HUDEP-2 (cell line): ENCODE measurements around the gene CCNK.

Experiments used
- DNase-seq, 76 experiments: peaks; one replicate each; lab custom pipeline; 2025; ENCODE audit not compliant: unreplicated experiment in 76 of 76; lab: John Stamatoyannopoulos, UW

CCNK gene

DNA sequence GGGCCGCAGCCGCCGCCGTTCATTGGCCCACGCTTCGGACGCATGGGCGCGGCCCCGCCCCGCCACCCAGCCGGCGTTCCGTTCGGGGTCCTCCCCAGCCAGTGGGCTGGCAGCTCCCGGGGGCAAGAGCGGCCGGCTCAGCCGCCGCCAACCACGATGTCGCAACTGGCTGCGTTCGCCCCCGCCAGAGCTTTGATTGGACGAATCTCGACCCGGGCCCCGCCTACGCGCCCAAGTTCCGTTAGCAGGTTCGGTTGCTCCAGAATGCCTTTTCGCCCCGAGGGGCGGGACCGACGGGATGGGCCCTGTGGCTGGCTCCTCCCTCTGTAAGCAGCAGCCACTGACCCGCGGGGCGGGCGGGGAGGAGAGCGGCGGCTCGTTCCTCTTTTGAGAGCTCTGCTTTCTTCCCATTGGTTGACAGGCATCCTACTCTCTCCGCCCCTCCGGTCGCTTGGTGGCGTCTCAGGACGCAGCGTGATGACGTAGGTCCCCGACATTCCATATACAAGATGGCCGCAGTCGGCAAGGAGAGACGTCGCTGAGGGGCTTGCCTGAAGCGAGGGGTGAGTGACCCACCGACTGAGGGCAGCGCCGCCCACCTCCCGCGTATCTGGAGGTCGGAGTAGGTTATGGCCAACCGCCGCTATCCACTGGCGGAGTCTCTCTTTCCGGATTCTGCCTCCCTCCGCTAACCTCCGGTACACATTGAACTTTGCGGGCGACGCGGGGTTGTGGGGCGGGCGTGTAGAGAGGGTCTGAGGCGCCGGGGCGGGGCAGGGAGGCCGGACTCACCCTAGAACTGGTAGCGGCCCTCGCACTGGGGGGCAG, at the start of gene CCNK:
Gene CCNK, plus strand, starts transcription at position 493 of the 828 bp plus-strand sequence. CDS start 11,269 bp downstream, outside the sequence.
- peak; percentile 61 to 100 (median 99) for DNase-seq

DNA sequence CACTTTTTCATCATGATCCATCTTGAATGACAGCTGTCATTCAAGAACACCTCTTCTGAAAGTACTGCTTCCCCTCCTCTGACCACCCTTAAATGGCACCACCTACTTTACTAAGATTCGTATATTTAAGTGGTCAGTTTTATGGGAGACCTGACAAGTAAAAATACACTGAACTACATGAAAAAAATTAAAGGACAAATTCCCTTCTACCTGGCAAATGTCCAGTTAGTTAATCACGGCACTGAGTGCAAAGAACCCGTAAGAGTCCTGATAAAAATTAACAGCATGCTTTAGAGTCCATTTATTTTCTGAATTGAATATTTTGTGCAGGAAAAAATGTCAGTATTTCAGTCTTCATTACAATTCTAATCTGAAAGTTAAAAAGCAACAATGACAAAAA, 49.2 kb upstream of the CCNK start:
- no peak for DNase-seq

DNA sequence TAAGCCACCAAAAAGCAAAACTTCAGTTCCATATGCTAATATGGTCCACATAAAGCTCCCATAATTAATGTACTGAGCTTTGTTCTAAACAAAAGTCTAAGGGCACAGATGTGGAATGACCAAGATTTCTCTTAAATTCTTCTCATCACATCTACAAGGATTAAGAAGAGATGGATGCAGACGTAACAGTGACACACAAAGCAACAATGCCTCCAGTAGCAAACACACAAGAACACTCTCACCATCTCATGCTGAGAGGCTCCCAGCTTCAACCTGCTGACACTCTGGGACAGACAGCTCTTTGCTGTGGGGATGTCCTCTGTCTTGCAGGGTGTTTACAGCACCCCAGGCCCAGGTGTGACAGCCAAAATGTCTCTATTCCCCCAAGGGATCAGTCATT, 48.7 kb upstream of the CCNK start:
- no peak for DNase-seq

DNA sequence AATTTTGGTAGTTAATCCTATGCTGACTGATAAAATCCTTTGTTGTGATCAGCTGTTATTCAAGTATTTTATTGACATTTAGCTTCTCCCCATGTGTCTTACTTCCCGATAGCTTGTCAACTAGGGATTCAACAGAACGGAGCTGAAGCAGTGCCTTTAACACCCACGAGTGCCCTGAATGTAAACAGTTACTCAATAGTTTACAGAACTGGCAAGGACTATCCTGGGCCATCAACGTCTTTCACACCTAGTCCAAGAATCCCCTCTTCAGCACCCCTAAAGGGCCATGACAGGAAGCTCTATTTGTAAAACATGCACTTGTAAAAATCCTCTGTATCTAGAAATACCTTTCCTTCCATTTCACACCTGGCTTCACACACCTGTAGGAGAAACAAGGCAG, 45.9 kb upstream of the CCNK start:
- DNase-seq: no peak

DNA sequence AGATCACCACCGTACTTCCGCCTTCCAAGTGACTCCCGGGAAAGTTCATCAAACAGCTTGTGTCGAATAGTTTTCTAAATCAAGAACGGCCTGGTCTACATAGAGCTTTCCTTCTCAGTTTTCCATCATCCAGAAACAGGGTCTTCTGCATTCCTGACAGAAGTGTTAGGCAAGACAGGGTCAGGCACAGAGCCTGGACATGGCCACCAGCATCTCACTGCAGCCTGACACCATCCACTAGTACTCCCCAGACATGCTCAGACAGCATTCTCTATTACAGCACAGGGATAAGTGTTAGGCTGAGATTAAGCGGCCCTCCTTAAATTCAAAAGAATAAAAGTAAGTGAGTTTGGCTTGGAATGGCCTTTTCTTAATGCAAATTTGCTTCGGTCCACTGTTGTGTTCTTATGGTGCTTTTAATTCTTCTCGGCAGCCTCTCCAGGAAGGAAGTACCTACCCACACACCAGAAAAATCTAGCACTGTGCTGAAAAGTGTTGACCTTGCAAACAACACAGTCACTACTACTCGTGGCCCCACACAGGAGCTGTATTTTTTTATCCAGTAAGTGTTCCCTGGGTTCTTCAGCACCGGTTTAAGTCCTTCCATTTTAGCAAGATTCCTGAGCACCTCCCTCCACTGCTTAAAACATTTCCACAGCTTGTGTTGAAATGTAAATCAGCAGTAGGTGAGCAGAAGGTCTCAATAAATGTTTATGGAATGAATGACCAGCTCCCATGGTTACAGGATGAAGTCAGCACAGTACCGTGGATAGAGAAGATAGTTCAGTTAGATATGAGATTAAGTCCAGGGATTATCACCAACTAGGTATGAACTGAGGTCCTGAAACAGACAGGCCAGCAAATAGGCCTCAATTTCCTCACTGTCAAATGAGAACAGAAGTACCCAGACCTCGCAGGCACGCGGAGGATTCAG, 44.7 kb upstream of the CCNK start:
- no peak for DNase-seq

DNA sequence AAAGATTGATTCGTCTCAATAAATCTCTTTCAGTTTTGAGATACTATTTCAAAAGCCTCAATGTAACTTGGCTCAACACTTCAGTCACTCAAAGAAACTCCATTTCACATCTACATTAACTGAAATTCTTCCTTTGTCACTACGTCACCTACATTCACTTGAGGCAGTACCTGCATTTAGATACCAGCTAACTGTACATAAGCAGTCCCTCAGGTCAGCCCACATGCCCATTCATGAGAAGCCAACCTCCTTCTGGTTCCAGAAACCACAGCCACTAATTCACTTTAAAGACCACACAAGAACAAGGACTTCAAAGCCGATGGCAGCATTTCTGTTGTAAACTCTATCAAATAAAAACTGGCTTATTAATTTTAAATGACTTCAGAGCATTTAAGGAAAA, 43.5 kb upstream of the CCNK start:
- no peak for DNase-seq

DNA sequence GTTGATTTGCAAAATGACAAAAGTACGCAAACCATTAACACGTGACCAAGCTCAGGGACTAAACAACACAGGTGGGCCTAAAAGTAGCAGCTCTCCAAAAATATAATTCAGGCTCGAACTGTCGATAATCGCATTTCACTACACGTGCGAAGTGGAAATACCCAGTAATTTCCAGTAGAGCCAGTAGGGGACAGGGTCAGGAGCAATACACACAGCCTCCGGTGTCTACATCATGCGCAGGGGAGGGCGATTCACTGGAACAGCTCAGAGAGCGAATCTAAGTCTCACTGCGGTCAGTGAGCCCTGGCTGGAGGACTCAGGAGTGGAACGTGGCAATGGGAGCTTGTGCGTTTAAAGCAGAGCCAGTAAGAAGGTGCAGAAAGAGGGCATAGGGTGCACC, 40.9 kb upstream of the CCNK start:
- no peak for DNase-seq

DNA sequence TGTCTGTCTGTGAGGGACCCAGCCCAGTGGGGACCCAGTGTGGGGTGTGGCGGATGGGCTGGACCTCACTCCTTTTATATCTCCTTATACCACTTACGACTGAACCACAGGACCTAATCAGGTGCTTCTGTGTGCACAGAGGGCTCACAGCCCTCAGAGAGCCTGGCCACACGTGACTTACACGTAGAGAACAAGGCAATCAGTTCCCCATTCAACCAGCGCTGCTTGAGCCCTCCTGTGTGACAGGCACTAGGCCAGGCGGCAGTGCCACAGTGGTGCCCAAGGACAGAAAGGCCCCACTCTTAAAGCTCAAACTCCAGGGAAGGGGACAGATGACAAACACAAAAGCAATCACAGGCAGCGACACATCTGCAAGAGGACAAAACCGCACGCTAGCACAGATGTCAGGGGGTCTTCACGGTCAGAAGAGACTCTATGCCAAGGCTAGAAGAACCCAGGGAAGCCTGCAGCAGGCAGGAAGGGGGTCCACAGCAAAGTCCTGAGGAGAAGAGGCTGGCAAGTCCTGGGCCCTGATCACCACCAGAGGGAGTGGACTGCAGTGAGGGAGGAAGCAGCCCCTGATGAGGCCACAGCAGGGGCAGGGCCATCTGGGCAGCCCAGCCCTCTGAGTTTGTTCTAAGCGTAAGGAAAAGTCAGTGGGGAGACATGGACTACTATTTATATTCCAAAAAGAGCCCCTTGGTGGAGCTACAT, 39.9 kb upstream of the CCNK start:
- DNase-seq: peak in 3 of 76 experiments; percentile 3 to 16 (median 14)

DNA sequence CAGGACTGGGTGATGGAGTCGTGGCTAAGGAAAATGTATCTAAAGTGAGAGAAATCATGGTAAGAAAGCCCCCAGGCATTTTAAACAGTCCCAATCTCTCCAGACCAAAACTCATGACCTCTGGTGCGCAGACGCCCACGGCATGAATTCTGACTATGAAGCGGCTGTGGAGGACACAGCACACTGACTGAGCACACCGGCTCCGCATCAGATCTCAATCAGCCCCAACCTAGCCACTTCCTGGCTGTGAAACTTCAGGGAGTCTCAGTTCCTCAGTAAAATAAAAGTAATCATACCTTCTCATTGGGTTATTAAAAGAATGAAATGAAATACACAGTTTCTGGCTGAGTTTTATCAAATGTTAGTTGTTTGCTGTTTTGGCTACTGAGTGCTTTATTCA, 39.3 kb upstream of the CCNK start:
- no peak for DNase-seq

DNA sequence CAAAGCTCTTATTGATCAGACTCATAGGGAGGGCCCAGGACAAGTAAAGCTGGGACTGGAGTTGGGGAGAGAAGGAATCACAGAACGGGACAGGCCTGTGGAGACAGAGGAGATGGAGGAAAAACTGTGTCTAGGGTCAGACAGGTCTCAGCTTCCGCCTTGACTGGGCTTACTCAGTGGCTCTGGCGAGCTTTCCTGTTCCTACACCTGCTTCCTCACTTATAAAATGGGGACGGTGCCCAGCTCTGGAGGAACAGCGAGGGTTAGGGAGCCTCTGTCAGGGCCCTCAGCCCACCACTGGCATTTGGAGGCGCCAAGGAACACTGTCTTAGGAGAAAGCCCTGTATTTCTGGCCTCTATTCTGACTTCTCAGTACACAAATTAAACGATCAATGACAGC, 35.3 kb upstream of the CCNK start:
- no peak for DNase-seq

DNA sequence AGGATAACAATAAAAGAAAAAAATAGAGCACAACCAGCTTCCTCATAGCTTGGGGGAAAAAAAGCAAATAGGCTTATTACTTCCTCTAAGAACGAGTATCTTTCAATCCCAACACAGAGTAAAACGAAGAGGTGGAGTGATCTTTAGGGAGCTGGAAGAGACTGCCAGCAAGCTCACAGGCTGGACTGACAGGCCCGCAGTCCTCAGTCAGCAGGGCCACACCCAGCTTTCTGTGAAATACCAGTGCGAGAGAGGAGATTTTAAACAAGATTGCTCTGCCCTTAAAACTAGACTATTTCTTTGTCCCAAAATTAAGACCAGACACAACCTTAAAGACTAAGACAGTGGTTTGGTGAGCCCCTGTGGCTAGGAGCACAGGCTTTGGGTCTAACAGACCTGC, 33.5 kb upstream of the CCNK start:
- DNase-seq: peak in 29 of 76 experiments; percentile 4 to 50 (median 15)

DNA sequence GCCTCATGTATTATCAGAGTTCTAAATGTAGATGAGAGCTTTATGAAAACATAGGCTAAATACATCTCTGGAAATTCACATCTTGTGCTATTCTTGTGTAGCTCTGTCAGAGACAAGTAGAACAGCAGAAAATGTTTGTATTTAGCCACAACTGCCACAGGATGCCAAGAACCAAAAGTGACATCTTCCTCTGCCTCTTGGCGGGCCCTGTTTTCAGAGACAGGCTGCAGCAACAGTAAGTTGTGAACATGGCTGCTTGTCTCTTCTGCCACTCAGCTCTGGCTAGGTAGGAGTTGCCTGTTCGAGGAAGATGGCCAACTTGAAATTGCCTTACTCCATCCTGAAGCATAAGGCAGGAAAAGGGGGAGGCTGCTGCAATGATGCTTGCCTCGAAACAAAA, 30.9 kb upstream of the CCNK start:
- no peak for DNase-seq

DNA sequence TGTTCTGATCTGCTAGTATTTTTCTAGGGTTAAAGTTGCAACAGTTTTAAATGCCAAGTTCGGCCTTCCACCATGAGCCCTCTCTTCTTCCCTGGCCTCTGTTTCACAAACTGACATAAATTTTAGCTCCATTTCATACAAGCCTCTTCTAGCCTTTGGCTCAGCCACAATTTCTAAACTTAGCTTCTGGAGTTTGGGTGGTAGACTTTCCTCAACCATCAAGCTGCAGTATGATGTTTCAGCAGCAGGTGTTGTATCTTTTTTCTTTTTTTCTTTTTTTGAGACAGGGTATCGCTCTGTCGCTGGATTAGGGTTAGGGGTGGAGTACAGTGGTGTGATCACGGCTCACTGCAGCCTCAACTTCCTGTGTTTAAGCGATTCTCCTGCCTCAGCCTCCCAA, 30.0 kb upstream of the CCNK start:
- no peak for DNase-seq

DNA sequence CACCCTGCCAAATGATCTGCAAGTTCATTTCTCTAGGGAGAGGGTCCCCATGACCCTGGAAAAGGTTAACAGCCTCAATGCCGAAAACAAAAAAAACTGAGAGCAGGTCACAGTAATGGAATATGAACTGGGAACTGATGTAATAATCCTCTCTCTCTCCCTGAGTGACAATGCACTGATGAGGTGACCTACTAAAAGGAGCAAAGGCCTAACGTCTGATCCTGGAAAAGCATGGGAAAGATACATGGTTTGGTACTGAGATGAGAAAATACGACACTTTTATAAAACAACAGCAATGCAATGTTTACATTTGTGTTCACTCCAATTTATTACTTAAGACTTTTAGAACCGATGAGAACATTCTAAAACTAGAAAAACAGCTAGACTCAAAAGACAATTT, 28.2 kb upstream of the CCNK start:
- DNase-seq: no peak

DNA sequence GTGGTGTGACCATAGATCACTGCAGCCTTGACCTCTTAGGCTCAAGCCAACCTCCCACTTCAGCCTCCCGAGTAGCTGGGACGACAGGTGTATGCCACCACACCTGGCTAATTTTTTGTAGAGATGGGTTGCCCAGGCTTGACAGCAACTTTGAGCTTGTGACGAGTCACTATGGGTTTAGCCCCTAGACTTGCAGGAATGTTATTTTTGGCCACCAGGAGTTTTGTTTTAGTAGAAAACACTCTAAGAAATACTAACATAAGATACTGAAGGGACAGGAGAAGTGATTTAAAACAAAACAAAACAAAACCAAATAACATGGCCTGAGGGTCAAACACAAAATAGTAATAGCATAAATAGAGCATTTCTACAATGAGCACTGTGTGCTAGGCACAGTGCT, 27.0 kb upstream of the CCNK start:
- no peak for DNase-seq

DNA sequence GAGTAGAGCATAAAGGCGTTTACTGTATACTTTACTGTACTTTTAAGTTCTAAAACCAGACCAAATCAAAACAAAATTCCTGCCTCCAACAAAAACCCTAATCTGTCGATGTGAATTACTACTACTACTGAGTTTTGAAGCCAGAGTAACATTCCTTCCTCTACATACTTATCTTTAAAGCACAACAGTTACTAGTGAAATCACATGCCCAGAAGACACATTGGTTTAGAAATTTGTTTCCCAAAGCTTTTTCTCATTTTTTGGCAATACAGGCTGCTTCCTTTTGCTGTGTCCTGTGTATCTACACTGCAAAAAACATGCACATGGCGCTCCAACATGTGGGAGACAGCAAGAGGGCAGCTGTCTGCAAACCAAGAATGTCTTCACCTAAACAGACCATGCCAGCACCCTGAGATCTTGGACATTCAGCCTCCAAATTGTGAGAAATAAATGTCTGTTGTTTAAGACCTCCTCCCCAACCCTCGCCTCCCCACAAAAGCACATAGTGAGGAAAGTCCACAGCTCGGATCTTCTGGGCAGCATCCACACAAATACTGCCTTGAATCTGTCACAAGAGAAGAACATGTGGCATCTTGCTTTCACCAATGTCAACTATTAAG, 21.6 kb upstream of the CCNK start:
- DNase-seq: no peak

DNA sequence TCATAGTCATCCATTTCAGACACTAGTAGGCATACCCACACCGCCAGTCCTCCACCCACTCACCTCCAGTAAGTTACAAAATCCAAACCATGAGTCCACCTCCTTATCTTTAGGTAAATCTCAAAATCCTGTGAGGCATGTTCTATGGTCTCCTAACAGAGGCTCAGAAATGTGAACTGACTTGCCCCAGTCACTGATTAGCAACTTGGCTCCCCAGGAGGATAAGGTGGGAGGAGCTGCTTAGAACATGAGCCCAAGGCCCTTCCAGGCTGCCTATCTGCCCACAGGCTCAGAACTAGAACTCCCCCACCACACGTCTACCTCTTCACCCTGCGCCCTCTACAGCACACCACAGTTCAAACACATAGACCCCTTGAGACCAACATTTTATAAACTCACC, 20.4 kb upstream of the CCNK start:
- DNase-seq: peak in 71 of 76 experiments; percentile 18 to 88 (median 59)

DNA sequence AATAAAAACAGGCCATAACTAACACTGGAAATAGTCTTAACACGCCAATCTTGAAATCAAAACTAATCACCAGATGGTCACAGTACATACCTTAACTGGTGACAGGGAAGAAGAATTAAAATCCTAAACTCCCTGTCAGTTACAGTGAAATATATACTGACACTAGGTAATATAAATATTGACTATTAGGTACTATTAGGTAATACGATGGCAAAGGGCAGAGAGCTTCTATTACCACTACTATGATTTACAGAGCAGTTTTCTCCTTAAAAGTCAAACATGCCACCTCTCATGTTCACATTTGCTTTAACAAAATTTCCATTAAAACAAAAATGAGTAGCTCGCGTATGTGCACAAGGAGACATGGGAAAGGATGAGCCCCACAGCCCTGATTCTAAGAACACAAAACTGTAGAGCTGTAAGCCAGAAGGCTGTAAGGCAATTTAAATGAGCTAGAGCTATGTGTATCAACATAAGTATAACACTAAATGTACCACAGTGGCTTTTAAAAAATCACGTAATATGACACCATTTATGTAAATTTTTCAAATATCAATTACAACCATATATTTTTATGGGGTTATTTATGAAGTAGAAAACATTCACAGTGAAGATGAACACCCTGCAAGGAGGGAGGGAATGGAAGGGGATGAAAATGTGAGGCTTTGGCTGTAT, 19.7 kb upstream of the CCNK start:
- no peak for DNase-seq

DNA sequence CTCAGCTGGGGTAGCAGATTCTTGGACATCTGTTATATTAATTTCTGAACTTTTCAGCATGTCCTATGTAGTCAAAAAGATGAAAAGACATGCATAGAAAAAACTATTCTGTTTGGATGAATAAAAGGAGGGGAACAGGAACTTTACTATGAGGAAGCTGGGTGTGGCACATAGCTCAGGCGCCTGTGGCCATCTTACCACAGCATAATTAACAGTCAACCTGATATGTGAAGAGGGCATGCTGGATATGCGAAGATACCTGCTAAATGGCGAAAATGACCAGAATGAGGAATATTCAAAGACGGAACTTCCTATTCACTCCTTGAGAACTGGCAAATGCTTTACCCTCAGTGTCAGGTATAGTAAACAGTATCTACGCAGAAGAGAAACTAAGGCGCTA, 19.0 kb upstream of the CCNK start:
- DNase-seq: no peak

DNA sequence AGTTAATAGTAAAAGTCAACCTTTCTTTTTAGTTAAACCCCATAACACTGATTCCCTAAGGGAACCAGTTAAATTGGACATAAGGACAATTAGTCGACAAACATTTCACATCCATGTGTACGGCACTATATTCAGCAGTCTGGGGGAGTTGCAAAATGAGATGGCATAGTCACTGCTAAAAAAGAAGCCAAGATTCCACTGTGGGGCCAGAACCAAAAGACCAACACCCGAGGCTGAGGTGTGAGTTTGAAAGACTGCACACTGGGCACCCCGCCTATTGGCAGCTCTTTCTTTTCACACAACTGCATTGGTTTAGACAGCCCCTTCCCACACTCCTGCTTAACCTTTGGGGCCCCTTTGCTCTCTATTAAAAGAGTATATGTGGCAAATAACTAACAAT, 17.2 kb upstream of the CCNK start:
- DNase-seq: no peak
